Gastroesophageal sphincter (tissue), 3 donors: ENCODE measurements around the gene DENND5B.

Experiments
- EP300 ChIP-seq: sonication (generic); formaldehyde crosslinking; IDR thresholded peaks from one replicate; pipeline ENCODE4 v1.6.1; 2017; ENCODE audit warnings: antibody characterized with exemption, mild to moderate bottlenecking
- POLR2A ChIP-seq, 2 donors: fragments of 450-650 bp; IDR thresholded peaks; one replicate each; pipeline ENCODE4 v1.6.1; 2017; ENCODE audit warnings: antibody characterized with exemption in 2 of 2, mild to moderate bottlenecking in 2 of 2, moderate library complexity in 1 of 2
- TF ChIP-seq, protein P1 (sequence below), 4 experiments: fragments of 200-600 bp in 2 of 4; fragments of 450-650 bp in 2 of 4; sonication (generic) in 1 of 4; IDR thresholded peaks; one replicate each; pipeline ENCODE4 v1.5.1; 2017 to 2019; ENCODE audit warnings: antibody characterized with exemption in 4 of 4, mild to moderate bottlenecking in 2 of 4, moderate library complexity in 2 of 4

- TF ChIP-seq, protein P1, sequence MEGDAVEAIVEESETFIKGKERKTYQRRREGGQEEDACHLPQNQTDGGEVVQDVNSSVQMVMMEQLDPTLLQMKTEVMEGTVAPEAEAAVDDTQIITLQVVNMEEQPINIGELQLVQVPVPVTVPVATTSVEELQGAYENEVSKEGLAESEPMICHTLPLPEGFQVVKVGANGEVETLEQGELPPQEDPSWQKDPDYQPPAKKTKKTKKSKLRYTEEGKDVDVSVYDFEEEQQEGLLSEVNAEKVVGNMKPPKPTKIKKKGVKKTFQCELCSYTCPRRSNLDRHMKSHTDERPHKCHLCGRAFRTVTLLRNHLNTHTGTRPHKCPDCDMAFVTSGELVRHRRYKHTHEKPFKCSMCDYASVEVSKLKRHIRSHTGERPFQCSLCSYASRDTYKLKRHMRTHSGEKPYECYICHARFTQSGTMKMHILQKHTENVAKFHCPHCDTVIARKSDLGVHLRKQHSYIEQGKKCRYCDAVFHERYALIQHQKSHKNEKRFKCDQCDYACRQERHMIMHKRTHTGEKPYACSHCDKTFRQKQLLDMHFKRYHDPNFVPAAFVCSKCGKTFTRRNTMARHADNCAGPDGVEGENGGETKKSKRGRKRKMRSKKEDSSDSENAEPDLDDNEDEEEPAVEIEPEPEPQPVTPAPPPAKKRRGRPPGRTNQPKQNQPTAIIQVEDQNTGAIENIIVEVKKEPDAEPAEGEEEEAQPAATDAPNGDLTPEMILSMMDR (IDR thresholded peaks at IDR 0.05) = no peak
- TF ChIP-seq EP300 = no peak
- no peak for TF ChIP-seq POLR2A (IDR thresholded peaks at IDR 0.05)
Observed at GRCh38 chr12:31477687-31478086, 113.2 kb downstream of the DENND5B start.
